Activated CD8-positive, alpha-beta T cell treated with anti-CD3 and anti-CD28 coated beads for 36 hours (primary cell): ENCODE results near the gene KIF13A. TPM values are rescaled to one million over a fixed set of nuclear protein-coding genes. Genes with fewer than 3 reads are reported as not detected.
"Not testable (repeated sequence)": the region's sequence is repeated elsewhere in the genome, so short reads cannot be mapped to it uniquely, and the experiment has no call there.

ENCODE experiments used
- ATAC-seq: fragments of 200-7000 bp; cut with Tn5 transposase; one replicate; pipeline ENCODE4 v1.10.0; 2021; ENCODE audit warnings: mild to moderate bottlenecking, moderate library complexity
- CTCF ChIA-PET: fragments of 350-600 bp; sonication (Branson Sonifier 250); formaldehyde crosslinking; loops from one replicate; lab custom pipeline; 2021; ENCODE audit warnings: antibody characterized with exemption; lab: Charles Lee
- POLR2A ChIA-PET: fragments of 350-600 bp; sonication (Branson Sonifier 250); formaldehyde crosslinking; loops from one replicate; lab custom pipeline; 2021; ENCODE audit warnings: antibody characterized with exemption; lab: Charles Lee
- DNase-seq: peaks from one replicate; pipeline ENCODE4 v3.0.0-alpha.2; 2020
- H3K27ac Mint-ChIP-seq: one replicate; pipeline ENCODE4 v1.8.0; 2021; ENCODE audit warnings: mild to moderate bottlenecking, mixed read lengths
- H3K27me3 Mint-ChIP-seq: one replicate; pipeline ENCODE4 v1.8.0; 2021; ENCODE audit warnings: mixed read lengths
- H3K36me3 Mint-ChIP-seq: one replicate; pipeline ENCODE4 v1.8.0; 2021; ENCODE audit warnings: low read depth, mixed read lengths
- H3K4me1 Mint-ChIP-seq: one replicate; pipeline ENCODE4 v1.8.0; 2021; ENCODE audit warnings: low read depth, mixed read lengths
- H3K4me3 Mint-ChIP-seq: one replicate; pipeline ENCODE4 v1.8.0; 2021; ENCODE audit warnings: mild to moderate bottlenecking, moderate library complexity, mixed read lengths
- H3K9me3 Mint-ChIP-seq: one replicate; pipeline ENCODE4 v1.8.0; 2021; ENCODE audit warnings: mixed read lengths
- CTCF ChIP-seq: fragments of 200-600 bp; IDR thresholded peaks from one replicate; pipeline ENCODE4 v1.8.0; 2022; ENCODE audit warnings: antibody characterized with exemption, mild to moderate bottlenecking
- intact Hi-C: fragments of 100-400 bp; cut with micrococcal nuclease; formaldehyde crosslinking; loops from one replicate; pipeline ENCODE4 v1.10.0; 2022
- total RNA-seq, 2 experiments: library from RNA; stranded (reverse); gene quantifications; one replicate each; pipeline ENCODE4 v1.2.3, GENCODE V29; 2021

The KIF13A gene
- total RNA-seq, 2 experiments from 2014 or later, result not detected

GRCh38 chr6:17762651-17763050 is 224.8 kb downstream of the KIF13A start:
- H3K4me1 Mint-ChIP-seq, result no peaks in the 10 kb centered on the region

GRCh38 chr6:17758119-17758518 is 229.3 kb downstream of the KIF13A start:
- Mint-ChIP-seq H3K9me3 (no peaks in the 10 kb centered on the region), H3K4me3 (no peak overlapping the region), H3K4me1 (no peaks in the 10 kb centered on the region), H3K27ac (no peak overlapping the region), H3K36me3 (no peaks in the 10 kb centered on the region), H3K27me3 (peaks cover 4% of the 10 kb centered on the region)
- ChIA-PET CTCF (no interaction called here), POLR2A (interaction anchor here (0.7 kb wide), 1 partner anchor 102 kb away, joined by 3 read pairs; no protein-coding TSS in a partner anchor)
- ATAC-seq (no peak), DNase-seq (no peak)
- no peak for TF ChIP-seq CTCF
- intact Hi-C loops, result no loop called here

More at GRCh38 chr6:17762651-17763050, 224.8 kb downstream of the KIF13A start:
- Mint-ChIP-seq H3K27me3 (peaks cover 9% of the 10 kb centered on the region), H3K9me3 (no peaks in the 10 kb centered on the region), H3K27ac (no peak overlapping the region), H3K36me3 (no peaks in the 10 kb centered on the region), H3K4me3 (no peak overlapping the region)
- no peak for DNase-seq
- ChIA-PET POLR2A (no interaction called here), CTCF (no interaction called here)
- intact Hi-C loops, result no loop called here
- ATAC-seq, result no peak
- no peak for TF ChIP-seq CTCF

GRCh38 chr6:17754254-17754653 is 233.2 kb downstream of the KIF13A start:
- intact Hi-C loops, result no loop called here
- TF ChIP-seq CTCF, result no peak
- ChIA-PET CTCF (no interaction called here), POLR2A (no interaction called here)
- Mint-ChIP-seq H3K4me1 (no peaks in the 10 kb centered on the region), H3K27me3 (no peaks in the 10 kb centered on the region), H3K27ac (no peak overlapping the region), H3K4me3 (no peak overlapping the region), H3K9me3 (no peaks in the 10 kb centered on the region), H3K36me3 (no peaks in the 10 kb centered on the region)
- DNase-seq, result no peak
- no peak for ATAC-seq

- H3K9me3 Mint-ChIP-seq, H3K4me1 Mint-ChIP-seq, H3K36me3 Mint-ChIP-seq, H3K27me3 Mint-ChIP-seq, H3K27ac Mint-ChIP-seq, intact Hi-C loops, ATAC-seq, H3K4me3 Mint-ChIP-seq, DNase-seq: not testable (repeated sequence)
- ChIA-PET CTCF (interaction anchor here (1.0 to 1.7 kb wide), 3 partner anchors 59 to 383 kb away, joined by 3 to 4 read pairs (median 4); no protein-coding TSS in a partner anchor), POLR2A (interaction anchor here (1.1 kb wide), 1 partner anchor 43 kb away, joined by 3 read pairs; no protein-coding TSS in a partner anchor)
Observed at GRCh38 chr6:17745324-17745723, 242.1 kb downstream of the KIF13A start.

- DNase-seq, H3K9me3 Mint-ChIP-seq, H3K4me3 Mint-ChIP-seq, H3K27ac Mint-ChIP-seq, H3K4me1 Mint-ChIP-seq, H3K36me3 Mint-ChIP-seq, ATAC-seq, intact Hi-C loops, H3K27me3 Mint-ChIP-seq: not testable (repeated sequence)
- POLR2A ChIA-PET, result interaction anchor here (0.6 kb wide), 1 partner anchor 131 kb away, joined by 4 read pairs; no protein-coding TSS in a partner anchor
- CTCF ChIA-PET, result interaction anchor here (1.5 kb wide), 1 partner anchor 161 kb away, joined by 4 read pairs; no protein-coding TSS in a partner anchor
Observed at GRCh38 chr6:17744757-17745308, 242.6 kb downstream of the KIF13A start.
